Measurements from ENCODE around the gene PCSK9. TPM values are rescaled to one million over a fixed set of nuclear protein-coding genes. Genes with fewer than 3 reads are reported as not detected.
A peak's percentile ranks its signal among the peaks of the same experiment; 100 is the strongest.

PCSK9 gene
- not detected for polyA plus RNA-seq

DNA sequence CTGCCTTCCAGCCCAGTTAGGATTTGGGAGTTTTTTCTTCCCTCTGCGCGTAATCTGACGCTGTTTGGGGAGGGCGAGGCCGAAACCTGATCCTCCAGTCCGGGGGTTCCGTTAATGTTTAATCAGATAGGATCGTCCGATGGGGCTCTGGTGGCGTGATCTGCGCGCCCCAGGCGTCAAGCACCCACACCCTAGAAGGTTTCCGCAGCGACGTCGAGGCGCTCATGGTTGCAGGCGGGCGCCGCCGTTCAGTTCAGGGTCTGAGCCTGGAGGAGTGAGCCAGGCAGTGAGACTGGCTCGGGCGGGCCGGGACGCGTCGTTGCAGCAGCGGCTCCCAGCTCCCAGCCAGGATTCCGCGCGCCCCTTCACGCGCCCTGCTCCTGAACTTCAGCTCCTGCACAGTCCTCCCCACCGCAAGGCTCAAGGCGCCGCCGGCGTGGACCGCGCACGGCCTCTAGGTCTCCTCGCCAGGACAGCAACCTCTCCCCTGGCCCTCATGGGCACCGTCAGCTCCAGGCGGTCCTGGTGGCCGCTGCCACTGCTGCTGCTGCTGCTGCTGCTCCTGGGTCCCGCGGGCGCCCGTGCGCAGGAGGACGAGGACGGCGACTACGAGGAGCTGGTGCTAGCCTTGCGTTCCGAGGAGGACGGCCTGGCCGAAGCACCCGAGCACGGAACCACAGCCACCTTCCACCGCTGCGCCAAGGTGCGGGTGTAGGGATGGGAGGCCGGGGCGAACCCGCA lies at the start of gene PCSK9:
TSS of gene PCSK9 (plus strand) at position 207 of the 741 bp plus-strand sequence. CDS start at position 497, 290 bp downstream.
- H3K27ac Mint-ChIP-seq, result no peak within 1 kb of the TSS
- H3K27me3 Mint-ChIP-seq, result peaks cover 39% of the 10 kb centered on the region
- H3K36me3 Mint-ChIP-seq, result peaks cover 8% of the 10 kb centered on the region
- H3K4me3 Mint-ChIP-seq, result no peak within 1 kb of the TSS
- H3K4me1 Mint-ChIP-seq, result peaks cover 0 to 1% (median 0%) of the 10 kb centered on the region in 3 donors
- peaks cover 0 to 1% (median 0%) of the 10 kb centered on the region in 3 donors for H3K9me3 Mint-ChIP-seq

DNA sequence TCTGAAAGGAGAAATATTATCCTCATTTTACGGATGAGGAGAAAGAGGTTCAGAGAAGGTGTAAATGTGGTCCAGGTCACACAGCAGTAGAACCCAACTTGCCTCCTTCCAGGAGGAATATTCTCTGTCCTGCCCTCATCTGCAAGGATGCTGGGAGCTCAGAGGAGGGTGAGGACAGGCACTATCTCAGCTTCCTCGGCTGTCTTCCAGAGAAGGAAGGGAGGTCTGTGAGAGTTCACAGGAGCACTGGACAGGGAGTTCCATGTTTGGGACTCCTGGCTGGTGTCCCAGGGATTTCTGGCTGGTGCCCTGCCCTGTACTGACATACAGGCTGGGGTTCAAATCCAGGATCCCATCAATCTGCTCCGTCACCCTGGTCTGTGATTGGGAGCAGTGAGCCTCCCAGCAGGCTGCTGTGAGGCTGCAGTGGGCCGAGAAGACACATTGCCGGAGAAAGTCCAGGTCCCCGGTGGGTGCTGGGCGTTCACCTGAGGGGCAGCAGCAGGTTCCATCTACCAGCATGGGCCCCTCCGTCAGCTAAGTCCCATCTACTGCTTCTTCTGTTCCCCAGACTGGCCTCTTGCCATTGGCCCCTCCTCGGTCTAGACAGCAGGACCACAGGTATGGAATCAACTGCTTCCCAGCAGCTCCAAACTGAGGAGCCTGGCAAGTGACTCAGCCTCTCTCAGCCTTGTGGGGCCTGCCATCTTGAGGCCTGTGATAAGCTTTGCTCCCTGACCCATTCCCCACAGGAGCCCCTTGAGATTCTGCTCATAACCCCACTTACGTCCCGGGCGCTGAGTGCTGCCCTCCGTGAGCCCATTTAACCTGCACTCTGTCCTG lies 49.2 kb upstream of the PCSK9 start:
- H3K4me1 Mint-ChIP-seq, result no peaks in the 10 kb centered on the region
- H3K36me3 Mint-ChIP-seq, result no peaks in the 10 kb centered on the region
- no peak overlapping the region for H3K27ac Mint-ChIP-seq
- no peak overlapping the region for H3K4me3 Mint-ChIP-seq
- no peaks in the 10 kb centered on the region for H3K9me3 Mint-ChIP-seq
- peaks cover 10% of the 10 kb centered on the region for H3K27me3 Mint-ChIP-seq

DNA sequence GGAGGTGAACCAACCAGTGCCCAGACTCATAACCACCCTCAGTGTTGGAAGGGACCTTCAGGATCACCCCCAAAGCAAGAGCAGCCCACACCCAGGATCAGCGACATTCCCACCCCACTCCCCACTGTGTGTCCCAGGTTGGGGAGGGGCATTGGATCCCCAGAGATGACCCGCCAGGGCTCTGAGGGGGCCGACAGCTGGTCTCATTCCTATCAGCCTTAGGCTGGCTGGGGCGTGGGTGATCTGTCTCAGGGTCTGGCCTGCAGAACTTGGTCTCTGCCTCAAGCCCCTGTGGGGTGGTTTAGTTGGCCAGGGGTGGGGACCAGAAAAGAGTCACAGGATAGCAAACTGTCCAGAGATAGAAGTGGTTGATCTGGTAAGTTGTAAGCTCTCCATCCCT lies 48.4 kb upstream of the PCSK9 start:
- H3K4me3 Mint-ChIP-seq, result no peak overlapping the region
- H3K27me3 Mint-ChIP-seq, result peaks cover 16% of the 10 kb centered on the region
- H3K9me3 Mint-ChIP-seq, result no peaks in the 10 kb centered on the region
- no peak overlapping the region for H3K27ac Mint-ChIP-seq
- peaks cover 0 to 2% (median 0%) of the 10 kb centered on the region in 3 donors for H3K4me1 Mint-ChIP-seq
- no peaks in the 10 kb centered on the region for H3K36me3 Mint-ChIP-seq

DNA sequence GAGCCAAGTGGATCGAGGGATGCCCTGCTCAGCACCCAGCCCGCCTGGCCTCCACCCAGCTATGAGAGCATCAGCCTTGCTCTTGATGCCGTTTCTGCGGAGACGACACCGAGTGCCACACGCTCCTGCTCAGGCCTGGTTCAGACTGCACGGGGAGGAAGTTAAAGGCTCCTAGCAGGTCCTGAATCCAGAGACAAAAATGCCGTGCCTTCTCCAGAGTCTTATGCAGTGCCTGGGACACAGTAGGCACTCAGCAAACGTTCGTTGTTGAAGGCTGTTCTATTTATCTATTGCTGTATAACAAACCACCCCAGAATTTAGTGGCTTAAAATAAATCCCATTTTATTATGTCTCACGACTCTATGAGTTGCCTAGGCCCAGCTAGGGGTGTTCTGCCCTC lies 47.4 kb upstream of the PCSK9 start:
- no peaks in the 10 kb centered on the region for H3K36me3 Mint-ChIP-seq
- peaks cover 0 to 2% (median 0%) of the 10 kb centered on the region in 3 donors for H3K9me3 Mint-ChIP-seq

DNA sequence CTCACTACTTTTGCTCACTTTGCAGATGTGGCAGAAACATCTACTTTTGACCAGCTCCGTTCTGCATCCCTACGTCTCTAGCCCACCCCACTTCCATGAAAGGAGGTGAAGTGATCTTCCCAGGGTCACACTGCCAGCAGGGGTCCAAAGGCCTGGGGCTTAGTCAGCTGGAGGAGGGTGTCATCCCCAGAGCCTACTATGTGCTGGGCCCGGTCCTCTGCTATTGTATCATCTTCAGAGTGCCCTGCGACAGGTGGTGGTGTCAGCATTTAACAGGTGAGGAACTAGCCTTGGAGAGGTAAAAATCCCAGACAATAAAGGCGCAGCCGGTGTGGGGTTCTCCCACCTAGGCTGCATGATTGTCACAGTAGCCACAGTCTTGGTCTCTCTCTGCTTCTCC lies 46.2 kb upstream of the PCSK9 start:
- peaks cover 31% of the 10 kb centered on the region for H3K27me3 Mint-ChIP-seq
- H3K4me1 Mint-ChIP-seq, result peaks cover 0 to 6% (median 5%) of the 10 kb centered on the region in 3 donors
- H3K4me3 Mint-ChIP-seq, result no peak overlapping the region
- no peak overlapping the region for H3K27ac Mint-ChIP-seq
- peaks cover 0 to 2% (median 0%) of the 10 kb centered on the region in 3 donors for H3K9me3 Mint-ChIP-seq
- no peaks in the 10 kb centered on the region for H3K36me3 Mint-ChIP-seq

More for the DNA sequence above, 47.4 kb upstream of the PCSK9 start:
- H3K4me3 Mint-ChIP-seq, result no peak overlapping the region
- H3K27me3 Mint-ChIP-seq, result peaks cover 22% of the 10 kb centered on the region
- H3K4me1 Mint-ChIP-seq, result peaks cover 0 to 6% (median 5%) of the 10 kb centered on the region in 3 donors
- no peak overlapping the region for H3K27ac Mint-ChIP-seq

DNA sequence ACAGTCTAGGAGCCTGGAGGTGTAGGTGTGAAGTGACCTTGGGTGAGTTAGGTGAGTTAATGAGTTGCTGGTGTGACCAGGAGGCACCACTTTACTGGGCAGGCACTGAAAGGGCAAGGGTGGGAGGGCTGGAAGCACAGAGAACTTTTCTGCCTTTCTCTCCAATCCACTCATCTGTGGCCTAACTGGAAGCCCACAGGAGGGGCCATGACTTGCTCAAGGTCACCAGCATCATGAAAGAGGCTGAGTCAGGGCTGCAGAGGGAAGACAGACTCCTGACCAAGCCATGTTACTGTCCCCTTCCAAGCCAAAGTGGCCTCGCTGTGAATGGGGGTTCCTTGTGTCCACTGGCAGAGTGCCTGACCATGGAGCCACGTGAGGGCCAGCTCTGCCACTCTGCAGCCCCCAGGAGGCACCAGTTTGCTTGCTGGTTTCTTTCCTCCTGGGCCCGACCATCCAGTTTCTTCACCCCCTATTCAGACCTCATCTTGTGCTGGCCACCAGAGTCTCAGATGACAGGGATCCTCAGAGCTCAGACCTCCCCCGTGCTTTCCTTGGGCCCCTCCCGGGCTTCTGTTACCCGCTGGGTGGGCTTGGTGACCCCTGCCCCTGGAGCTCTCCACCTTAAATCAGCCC lies 44.9 kb upstream of the PCSK9 start:
- H3K4me1 Mint-ChIP-seq, result peaks cover 0 to 6% (median 5%) of the 10 kb centered on the region in 3 donors
- no peak overlapping the region for H3K4me3 Mint-ChIP-seq
- peaks cover 0 to 2% (median 0%) of the 10 kb centered on the region in 3 donors for H3K9me3 Mint-ChIP-seq
- peaks cover 33% of the 10 kb centered on the region for H3K27me3 Mint-ChIP-seq
- no peak overlapping the region for H3K27ac Mint-ChIP-seq
- no peaks in the 10 kb centered on the region for H3K36me3 Mint-ChIP-seq

DNA sequence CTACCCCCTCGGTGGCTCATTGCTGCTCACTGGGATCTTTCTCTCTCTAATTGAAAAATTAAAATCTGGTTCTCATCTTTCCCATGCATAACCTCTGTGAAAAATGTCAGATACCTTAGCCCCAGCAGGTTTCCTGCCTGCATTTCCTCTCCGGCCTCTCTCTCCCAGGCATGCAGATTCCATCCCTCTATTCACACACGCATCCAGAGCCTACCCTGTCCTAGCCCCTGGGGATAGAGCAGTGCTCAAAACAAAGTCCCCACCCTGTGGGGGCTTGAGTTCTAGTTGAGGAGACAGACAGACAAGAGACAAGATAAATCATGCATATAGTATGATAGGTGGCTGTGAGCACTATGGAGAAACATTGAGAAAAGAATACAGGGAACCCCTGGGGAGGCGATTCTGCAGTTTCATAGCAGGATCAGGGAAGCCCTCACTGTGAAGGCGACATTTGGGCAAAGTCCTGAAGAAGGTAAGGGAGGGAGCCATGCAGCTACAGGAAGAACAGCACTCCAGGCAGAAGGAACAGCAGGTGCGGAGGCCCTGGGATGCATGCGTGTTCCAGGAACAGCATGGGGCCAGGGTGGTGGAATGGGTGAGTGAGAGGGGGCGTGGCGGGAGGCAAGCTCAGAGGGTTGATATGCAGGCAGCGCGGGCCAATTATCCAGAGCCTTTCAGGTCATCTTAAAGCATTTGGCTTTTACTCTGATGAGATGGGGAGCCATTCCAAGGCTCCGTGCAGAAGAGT lies 44.2 kb upstream of the PCSK9 start:
- H3K27ac Mint-ChIP-seq, result peak overlapping the region in 1 of 3 donors; percentile 48

DNA sequence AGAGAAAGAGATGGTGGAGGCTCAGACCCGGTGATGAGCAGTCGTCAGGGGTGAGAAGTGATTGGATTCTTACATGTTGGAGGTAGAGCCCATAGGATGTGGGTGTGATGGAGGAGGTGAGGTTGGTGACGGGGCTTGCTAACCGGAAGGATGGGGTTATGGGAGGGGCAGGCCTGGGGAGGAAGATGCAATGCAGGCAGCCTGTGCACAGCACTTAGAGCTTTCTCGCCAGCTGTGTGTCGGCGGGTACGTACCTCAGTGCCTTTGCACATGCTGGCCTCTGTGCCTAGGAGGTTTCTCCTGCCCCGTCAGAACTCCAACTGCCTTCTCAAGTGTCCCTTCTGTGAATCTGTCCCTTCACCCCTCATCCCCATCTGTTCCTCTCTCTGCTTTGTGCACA lies 43.5 kb upstream of the PCSK9 start:
- peaks cover 0 to 6% (median 5%) of the 10 kb centered on the region in 3 donors for H3K4me1 Mint-ChIP-seq
- H3K27ac Mint-ChIP-seq, result no peak overlapping the region
- peaks cover 35% of the 10 kb centered on the region for H3K27me3 Mint-ChIP-seq
- H3K9me3 Mint-ChIP-seq, result peaks cover 0 to 2% (median 0%) of the 10 kb centered on the region in 3 donors
- H3K36me3 Mint-ChIP-seq, result no peaks in the 10 kb centered on the region
- H3K4me3 Mint-ChIP-seq, result peak overlapping the region in 2 of 4 donors; percentile 2 to 80

More for the DNA sequence above, 44.2 kb upstream of the PCSK9 start:
- peaks cover 35% of the 10 kb centered on the region for H3K27me3 Mint-ChIP-seq
- peaks cover 0 to 2% (median 0%) of the 10 kb centered on the region in 3 donors for H3K9me3 Mint-ChIP-seq
- no peaks in the 10 kb centered on the region for H3K36me3 Mint-ChIP-seq
- H3K4me3 Mint-ChIP-seq, result peak overlapping the region in 2 of 4 donors; percentile 2 to 23
- H3K4me1 Mint-ChIP-seq, result peaks cover 0 to 6% (median 5%) of the 10 kb centered on the region in 3 donors

DNA sequence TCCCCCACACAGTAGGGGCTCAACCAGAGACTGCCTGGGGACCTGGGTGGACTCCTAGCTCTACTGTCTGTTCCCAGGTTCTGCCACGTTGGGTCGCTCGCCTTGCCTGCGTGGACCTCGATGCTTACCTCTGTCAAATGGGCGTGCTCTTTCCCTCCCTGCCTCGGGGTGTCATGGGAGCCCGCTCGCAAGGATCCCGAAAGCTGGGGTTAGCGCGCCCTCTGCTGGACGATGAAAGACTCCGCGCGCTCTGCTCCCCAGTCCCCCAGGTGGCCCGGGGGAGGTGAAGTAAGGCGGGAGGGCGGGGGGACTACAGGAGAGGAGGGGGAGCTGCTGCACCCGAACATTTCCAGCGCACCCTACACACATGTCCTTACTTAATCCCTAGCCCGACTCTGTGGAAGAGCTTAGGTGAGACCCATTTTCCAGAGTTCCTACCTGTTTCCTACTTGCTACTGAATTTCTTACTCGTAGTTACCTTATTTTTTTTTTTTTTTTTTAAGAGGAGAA lies 42.9 kb upstream of the PCSK9 start:
- Mint-ChIP-seq H3K36me3 (no peaks in the 10 kb centered on the region), H3K27ac (no peak overlapping the region)

DNA sequence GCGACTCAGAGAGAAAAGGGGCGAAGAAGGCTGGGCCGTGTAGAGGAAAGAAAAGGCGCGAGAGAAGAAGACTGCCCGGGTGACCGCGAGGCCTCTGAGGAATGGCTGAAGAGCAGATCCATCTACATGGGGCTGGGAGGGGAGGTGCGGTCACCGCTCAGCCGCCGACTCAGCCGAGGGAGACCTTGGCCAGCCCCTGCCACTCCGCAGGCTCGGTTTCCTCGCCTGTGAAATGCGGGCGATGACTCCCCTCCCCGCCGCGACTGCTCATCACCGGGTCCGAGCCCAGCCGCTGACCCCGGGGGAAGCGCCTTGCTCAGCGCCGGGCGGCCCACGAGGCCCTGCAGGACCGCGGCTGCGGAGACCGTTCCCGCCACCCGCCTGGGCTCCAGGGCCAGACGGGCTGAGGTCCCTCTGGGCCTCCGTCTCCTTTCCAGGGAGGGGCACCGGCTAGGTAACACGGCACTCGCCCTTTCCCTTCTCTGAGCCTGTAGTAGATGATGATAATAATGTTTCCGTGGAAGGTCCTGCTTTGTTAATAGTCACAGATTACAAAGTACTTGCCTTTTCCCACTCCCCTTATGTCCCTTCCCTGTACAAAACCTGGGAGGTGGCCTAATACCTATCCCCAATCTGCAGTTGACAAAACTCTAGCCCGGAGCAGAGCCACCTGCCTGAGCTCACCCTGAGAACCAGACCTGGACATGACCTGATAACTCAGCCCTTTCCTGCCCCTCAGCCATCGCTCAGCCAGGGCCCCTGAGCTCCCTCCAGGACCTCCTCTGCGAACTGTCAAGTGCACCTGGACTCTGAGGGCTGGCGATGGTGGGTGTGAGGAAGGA lies 42.3 kb upstream of the PCSK9 start:
- Mint-ChIP-seq H3K27ac (no peak overlapping the region), H3K4me3 (peak overlapping the region in 1 of 4 donors; percentile 51), H3K4me1 (peaks cover 0 to 6% (median 5%) of the 10 kb centered on the region in 3 donors), H3K9me3 (peaks cover 0 to 2% (median 0%) of the 10 kb centered on the region in 3 donors), H3K27me3 (peaks cover 35% of the 10 kb centered on the region), H3K36me3 (no peaks in the 10 kb centered on the region)

More for the DNA sequence above, 42.9 kb upstream of the PCSK9 start:
- H3K4me1 Mint-ChIP-seq, result peaks cover 0 to 6% (median 5%) of the 10 kb centered on the region in 3 donors
- peaks cover 0 to 2% (median 0%) of the 10 kb centered on the region in 3 donors for H3K9me3 Mint-ChIP-seq
- peak overlapping the region in 2 of 4 donors; percentile 51 to 80 for H3K4me3 Mint-ChIP-seq
- H3K27me3 Mint-ChIP-seq, result peaks cover 35% of the 10 kb centered on the region

DNA sequence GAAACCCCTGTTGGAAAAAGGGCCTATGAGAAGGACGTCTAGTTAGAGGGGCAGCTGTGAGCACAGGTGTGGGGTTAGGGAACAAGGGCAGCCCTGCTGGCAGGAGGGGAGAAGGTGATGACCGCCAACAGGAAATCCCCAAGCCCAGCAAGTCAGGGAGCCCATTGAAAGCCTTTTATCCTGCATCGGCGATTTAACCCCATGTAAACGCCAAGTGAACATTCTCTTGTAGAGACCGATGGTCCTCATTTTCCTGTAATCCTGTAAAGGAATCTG lies 41.7 kb upstream of the PCSK9 start:
- no peak overlapping the region for H3K4me3 Mint-ChIP-seq
- peaks cover 0 to 6% (median 5%) of the 10 kb centered on the region in 3 donors for H3K4me1 Mint-ChIP-seq
- peaks cover 0 to 2% (median 0%) of the 10 kb centered on the region in 3 donors for H3K9me3 Mint-ChIP-seq
- H3K27ac Mint-ChIP-seq, result no peak overlapping the region
- peaks cover 35% of the 10 kb centered on the region for H3K27me3 Mint-ChIP-seq
- no peaks in the 10 kb centered on the region for H3K36me3 Mint-ChIP-seq

DNA sequence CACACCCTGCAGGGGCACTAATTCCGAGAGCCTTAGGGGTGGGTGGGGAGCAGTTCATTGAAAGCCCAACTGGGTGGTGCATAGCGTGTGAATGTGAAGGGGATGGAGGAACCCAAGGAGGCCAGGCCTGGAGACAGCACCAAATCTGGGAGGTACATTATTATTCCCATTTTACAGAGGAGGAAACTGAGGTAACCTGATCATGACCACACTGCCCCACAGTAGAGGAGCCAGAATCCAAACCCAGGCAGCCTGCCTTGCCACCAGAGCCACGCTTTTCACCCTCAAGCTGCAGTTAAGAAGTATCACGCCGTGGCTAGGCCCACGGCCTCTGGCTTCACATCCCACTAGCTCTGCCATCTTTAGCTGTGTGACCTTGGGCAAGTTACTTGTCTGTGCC lies 41.2 kb upstream of the PCSK9 start:
- Mint-ChIP-seq H3K4me3 (no peak overlapping the region), H3K9me3 (peaks cover 0 to 2% (median 0%) of the 10 kb centered on the region in 3 donors), H3K27ac (no peak overlapping the region), H3K4me1 (peaks cover 0 to 6% (median 5%) of the 10 kb centered on the region in 3 donors), H3K27me3 (peaks cover 35% of the 10 kb centered on the region), H3K36me3 (no peaks in the 10 kb centered on the region)

DNA sequence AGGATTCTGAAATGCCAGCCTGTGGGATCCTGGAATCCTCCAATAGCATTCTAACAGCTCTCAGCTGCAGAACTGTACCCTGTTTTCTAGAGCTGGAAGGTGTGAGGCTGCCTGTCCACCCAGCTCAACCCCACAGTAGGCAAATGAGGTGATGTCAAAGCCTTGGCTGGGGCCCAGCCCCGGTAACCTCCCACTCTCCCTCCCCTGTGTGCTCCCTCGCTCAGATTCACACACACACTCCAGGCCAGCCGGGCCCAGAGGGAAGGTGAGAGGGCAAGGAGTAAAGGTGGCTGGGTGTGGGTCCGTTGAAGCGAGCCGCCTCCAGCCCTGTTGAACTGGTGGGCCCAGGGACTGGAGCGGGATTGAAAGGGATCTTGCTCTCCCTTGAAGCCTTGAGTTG lies 40.7 kb upstream of the PCSK9 start, which contains the start of gene BSND:
TSS of gene BSND (plus strand) at position 257 of the 400 bp plus-strand sequence. CDS start 254 bp downstream, outside the sequence.
- peaks cover 0 to 6% (median 5%) of the 10 kb centered on the region in 3 donors for H3K4me1 Mint-ChIP-seq
- H3K9me3 Mint-ChIP-seq, result peaks cover 0 to 2% (median 0%) of the 10 kb centered on the region in 3 donors
- H3K36me3 Mint-ChIP-seq, result no peaks in the 10 kb centered on the region
- peaks cover 35% of the 10 kb centered on the region for H3K27me3 Mint-ChIP-seq
- H3K27ac Mint-ChIP-seq, result no peak within 1 kb of the TSS
- H3K4me3 Mint-ChIP-seq, result no peak within 1 kb of the TSS
